Measurements from ENCODE around the gene PTPRN2.
"Not testable (repeated sequence)": the region's sequence is repeated elsewhere in the genome, so short reads cannot be mapped to it uniquely, and the experiment has no call there.

The PTPRN2 gene

GRCh38 chr7:158518980-158519632 is 68.5 kb downstream of the PTPRN2 start:
- no peak overlapping the region for H3K4me3 ChIP-seq (ENCODE audit: low read depth, low read length)
- no peak for TF ChIP-seq CTCF (IDR thresholded peaks at IDR 0.05; ENCODE audit: low read depth, low read length)

GRCh38 chr7:158517571-158517970 is 70.1 kb downstream of the PTPRN2 start:
- no peak overlapping the region for H3K4me3 ChIP-seq (ENCODE audit: low read depth, low read length)
- no peak for TF ChIP-seq CTCF (IDR thresholded peaks at IDR 0.05; ENCODE audit: low read depth, low read length)

- no peak for TF ChIP-seq CTCF (IDR thresholded peaks at IDR 0.05; ENCODE audit: low read depth, low read length)
- H3K4me3 ChIP-seq (ENCODE audit: low read depth, low read length), result no peak overlapping the region
Measured at GRCh38 chr7:158517072-158517471, 70.6 kb downstream of the PTPRN2 start.

- no peak for TF ChIP-seq CTCF (IDR thresholded peaks at IDR 0.05; ENCODE audit: low read depth, low read length)
- no peak overlapping the region for H3K4me3 ChIP-seq (ENCODE audit: low read depth, low read length)
Measured at GRCh38 chr7:158516524-158516923, 71.1 kb downstream of the PTPRN2 start.

GRCh38 chr7:158512869-158513268 is 74.8 kb downstream of the PTPRN2 start:
- no peak overlapping the region for H3K4me3 ChIP-seq (ENCODE audit: low read depth, low read length)
- TF ChIP-seq CTCF (IDR thresholded peaks at IDR 0.05; ENCODE audit: low read depth, low read length), result no peak

GRCh38 chr7:158512042-158512441 is 75.6 kb downstream of the PTPRN2 start:
- no peak overlapping the region for H3K4me3 ChIP-seq (ENCODE audit: low read depth, low read length)
- no peak for TF ChIP-seq CTCF (IDR thresholded peaks at IDR 0.05; ENCODE audit: low read depth, low read length)

- no peak overlapping the region for H3K4me3 ChIP-seq (ENCODE audit: low read depth, low read length)
- TF ChIP-seq CTCF (IDR thresholded peaks at IDR 0.05; ENCODE audit: low read depth, low read length), result no peak
Measured at GRCh38 chr7:158508802-158509385, 78.7 kb downstream of the PTPRN2 start.

GRCh38 chr7:158508321-158508720 is 79.3 kb downstream of the PTPRN2 start:
- not testable (repeated sequence) for H3K4me3 ChIP-seq (ENCODE audit: low read depth, low read length)

Measured in WI38 (cell line).